Activated CD4-positive, alpha-beta T cell treated with anti-CD3 and anti-CD28 coated beads, Interleukin-2, amount 50 U/mL, for 4 hours (primary cell): ENCODE data around the gene KCNAB3.
"Not testable (repeated sequence)": the region's sequence is repeated elsewhere in the genome, so short reads cannot be mapped to it uniquely, and the experiment has no call there.

Experiments
- DNase-seq, 2 experiments: peaks; one replicate each; pipeline ENCODE4 v3.0.0-alpha.2; 2020

The KCNAB3 gene

DNA sequence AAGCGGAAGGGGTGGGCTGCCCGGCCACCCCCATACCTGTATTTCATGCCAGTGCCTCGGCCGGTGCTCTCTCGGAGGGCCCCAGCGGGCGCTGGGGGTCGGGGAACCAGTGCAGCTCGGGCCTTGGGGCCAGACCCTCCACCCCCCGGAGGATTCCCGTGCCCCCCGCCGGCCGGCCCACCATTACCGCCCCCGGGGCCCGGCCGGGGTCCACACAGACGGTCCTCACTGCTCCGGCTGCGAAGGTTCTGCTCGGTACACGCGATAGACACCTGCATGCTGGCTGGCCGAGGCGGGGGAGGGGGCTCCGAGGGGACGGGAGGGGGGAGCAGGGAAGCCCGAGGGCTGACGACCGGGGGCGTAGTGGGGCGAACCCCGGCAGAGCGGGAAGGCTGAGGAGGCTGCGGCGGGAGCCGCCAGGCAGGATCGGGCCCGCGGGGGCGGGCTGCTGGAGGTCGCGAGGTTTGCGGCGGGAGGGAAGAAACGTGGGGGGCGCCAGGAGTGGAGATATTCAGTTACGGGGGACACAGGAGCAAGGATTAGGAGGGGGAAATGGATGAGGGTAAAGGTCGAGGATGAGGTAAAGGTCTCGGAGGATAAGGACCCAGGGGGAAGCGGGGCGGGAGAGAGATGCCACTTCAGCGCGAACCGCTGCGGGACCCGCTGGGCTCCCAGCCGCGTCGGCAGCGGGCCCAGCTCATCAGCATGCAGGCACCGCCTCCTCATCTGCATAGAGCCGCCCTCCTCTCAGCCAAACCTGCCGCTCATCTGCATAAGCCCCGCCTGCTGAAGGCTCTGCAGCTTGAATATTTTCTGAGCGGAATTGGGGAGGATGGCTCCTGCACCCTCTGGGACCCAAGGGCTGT, at the start of gene KCNAB3:
Gene KCNAB3 (minus strand): TSS at position 699 of the 866 bp plus-strand sequence. CDS start 421 bp downstream, at position 278.
- DNase-seq = peak; percentile 47 to 48

GRCh38 chr17:7977805-7978204, 48.1 kb upstream of the KCNAB3 start:
- no peak for DNase-seq

- no peak for DNase-seq
These were observed 47.4 kb upstream of the KCNAB3 start for GRCh38 chr17:7977039-7977438.

DNA sequence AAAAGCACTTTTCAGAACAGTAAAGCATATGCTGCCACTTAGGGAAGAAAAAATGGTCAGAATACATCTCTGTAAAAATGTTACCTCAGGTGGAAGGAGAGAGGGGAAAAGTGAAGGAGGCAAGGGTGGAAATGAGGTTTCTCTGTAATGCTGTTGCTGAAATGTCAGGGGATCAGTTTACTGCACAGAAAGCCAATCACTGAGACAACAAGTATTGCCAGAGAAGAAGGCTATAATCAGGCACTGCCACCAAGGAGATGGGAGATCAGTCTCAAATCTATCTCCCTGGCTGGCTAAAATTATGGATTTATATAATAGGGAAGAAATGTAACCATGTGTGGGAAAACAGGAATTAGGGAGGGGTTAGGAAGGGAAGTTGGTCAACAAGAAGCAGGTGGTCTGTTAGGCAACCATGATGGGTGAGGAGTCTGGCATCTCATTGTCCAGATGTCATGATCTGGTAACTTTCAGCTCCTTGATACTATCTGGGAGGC, 45.0 kb upstream of the KCNAB3 start:
- no peak for DNase-seq

- no peak for DNase-seq
These were observed 42.6 kb upstream of the KCNAB3 start for GRCh38 chr17:7972131-7972785.

- DNase-seq = no peak
These were observed 42.0 kb upstream of the KCNAB3 start for GRCh38 chr17:7971651-7972050.

GRCh38 chr17:7969433-7969832, 39.8 kb upstream of the KCNAB3 start:
- DNase-seq = no peak

DNA sequence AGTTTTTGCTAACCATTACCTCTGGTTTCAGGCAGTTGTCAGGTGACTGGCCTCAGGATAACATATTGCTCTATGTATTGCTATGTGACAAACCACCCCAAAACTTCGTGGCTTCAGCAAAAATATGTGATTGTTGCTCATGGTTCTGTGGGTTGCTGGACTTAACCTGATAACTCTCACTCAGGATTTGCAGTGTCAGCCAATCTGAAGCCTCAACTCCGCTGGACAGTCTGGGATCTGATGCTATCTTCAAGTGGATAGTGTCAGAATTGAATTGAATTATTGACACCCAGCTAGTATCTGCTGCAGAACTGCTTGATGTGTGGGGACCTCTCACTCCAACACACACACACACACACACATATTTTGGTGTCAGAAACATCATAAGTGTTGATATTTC, 38.1 kb upstream of the KCNAB3 start:
- DNase-seq = no peak

DNA sequence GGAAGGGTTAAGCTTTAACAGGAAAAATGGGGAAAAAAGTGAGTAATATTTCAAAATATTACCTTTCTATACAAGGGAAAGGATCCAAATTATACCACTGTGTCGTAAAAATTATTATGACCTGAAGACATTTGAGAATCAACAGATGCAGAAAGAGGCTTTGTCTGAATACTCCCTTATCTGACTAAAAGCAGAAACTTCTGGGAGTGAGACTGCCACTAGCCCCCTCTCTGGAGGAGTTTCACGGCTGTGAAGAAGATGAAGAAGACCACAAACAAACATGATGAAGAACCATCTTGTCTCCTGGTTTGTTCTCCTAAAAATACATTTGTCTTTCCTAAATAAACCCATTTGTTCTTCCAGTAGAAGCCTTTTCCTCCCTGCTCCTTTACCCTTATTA, 31.8 kb upstream of the KCNAB3 start:
- DNase-seq = no peak

- DNase-seq = no peak
These were observed 30.0 kb upstream of the KCNAB3 start for GRCh38 chr17:7959503-7960253.

GRCh38 chr17:7956228-7956965, 26.7 kb upstream of the KCNAB3 start:
- DNase-seq = no peak

DNA sequence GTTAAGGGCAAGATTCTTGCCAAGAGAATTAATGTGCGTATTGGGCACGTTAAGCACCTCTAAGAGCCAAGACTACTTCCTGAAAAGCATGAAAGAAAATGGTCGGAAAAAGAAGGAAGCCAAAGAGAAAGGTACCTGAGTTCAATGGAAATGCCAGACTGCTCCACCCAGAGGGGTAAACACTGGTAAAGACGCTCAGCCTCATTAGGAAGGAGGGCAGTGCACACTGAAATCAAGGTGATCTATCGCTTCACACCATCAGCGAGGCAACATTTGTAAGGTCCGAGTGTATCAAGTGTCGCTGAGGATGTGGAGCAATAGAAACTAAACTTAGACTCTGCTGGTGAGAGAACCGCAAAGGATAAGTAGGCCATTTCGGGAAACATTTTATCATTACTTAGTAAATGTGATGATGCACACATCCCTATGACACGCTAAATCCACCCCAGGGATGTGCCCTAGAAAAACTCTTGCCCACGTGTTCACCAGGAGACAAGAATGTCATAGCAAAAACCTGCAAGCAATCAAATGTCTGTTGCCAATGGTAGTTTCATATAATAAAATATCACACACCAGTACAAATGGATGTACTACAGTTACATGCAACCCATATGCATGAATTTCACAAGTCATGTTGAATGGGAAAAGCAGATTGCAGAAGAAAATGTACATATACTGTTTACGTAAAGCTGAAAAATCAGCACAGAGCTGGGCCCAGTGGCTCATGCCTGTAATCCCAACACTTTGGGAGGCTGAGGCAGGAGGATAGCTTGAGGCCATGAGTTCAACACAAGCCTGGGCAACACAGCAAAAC, 26.0 kb upstream of the KCNAB3 start:
- no peak for DNase-seq

DNA sequence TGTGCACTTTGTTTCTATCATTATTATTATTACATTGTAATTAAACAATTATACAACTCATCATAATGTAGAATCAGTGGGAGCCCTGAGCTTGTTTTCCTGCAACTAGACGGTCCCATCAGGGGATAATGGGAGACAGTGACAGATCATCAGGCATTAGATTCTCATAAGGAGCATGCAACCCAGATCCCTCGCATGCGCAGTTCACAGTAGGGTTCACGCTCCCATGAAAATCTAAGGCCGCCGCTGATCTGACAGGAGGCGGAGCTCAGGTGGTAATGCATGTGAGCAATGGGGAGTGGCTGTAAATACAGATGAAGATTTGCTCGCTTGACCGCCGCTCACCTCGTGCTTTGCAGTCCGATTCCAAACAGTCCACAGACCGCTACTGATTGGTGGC, 23.6 kb upstream of the KCNAB3 start:
- not testable (repeated sequence) for DNase-seq

DNA sequence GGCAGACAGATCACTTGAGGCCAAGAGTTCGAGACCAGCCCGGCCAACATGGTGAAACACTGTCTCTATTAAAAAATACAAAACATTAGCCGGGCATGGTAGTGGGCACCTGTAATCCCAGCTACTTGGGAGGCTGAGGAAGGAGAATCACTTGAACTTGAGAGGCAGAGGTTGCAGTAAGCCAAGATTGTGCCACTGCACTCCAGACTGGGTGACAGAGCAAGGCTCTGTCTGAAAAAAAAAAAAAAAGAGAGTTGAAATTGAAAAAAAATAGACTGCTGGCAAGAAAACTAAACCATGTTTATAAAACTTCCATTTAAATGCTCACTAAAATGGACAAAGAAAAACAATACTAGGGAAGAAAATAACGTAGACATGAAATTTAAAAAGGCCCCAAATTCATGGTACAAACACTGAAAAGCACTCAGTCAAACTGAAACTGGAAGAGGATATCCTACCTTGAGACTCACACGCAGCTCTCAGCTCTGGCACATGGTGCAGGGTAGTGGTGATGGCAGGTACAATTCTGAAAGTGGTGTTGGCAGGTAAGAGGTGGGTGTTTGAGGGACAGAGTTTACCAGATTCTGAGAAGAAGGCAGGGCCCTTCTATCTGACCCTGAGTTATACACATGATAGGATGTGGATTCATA, 21.6 kb upstream of the KCNAB3 start:
- DNase-seq = peak in 1 of 2 experiments; percentile 6

DNA sequence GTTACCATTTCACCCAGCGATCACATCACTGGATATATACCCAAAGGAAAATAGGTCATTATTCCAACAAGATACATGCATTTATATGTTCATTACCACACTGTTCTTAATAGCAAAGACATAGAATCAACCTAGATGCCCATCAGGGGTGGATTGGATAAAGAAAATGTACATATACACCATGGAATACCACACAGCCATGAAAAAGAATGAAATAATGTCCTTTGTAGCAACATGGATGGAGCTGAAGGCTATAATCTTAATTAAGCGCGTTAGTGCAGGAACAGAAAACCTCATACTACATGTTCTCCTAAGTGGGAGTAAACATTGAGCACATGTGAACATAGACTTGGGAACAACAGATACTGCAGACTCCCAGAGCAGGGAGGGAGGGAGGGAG, 20.9 kb upstream of the KCNAB3 start:
- no peak for DNase-seq

- no peak for DNase-seq
These were observed 18.0 kb upstream of the KCNAB3 start for GRCh38 chr17:7947651-7948050.

GRCh38 chr17:7946441-7946840, 16.8 kb upstream of the KCNAB3 start:
- DNase-seq = no peak

DNA sequence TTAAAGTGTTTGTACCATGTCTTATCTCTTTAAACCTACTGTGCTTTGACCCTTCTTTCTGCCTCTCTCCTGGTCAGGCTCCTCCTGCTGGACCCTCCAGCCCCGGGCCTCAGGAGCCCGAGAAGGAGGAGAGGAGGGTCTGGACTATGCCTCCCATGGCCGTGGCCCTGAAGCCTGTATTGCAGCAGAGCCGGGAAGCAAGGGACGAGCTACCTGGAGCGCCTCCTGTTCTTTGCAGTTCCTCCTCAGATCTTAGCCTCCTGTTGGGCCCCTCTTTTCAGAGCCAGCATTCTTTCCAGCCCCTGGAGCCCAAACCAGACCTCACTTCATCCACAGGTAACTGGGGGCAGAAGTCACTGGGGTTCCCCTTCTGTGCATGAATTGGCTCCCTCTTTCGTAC, 16.0 kb upstream of the KCNAB3 start:
- DNase-seq = no peak

DNA sequence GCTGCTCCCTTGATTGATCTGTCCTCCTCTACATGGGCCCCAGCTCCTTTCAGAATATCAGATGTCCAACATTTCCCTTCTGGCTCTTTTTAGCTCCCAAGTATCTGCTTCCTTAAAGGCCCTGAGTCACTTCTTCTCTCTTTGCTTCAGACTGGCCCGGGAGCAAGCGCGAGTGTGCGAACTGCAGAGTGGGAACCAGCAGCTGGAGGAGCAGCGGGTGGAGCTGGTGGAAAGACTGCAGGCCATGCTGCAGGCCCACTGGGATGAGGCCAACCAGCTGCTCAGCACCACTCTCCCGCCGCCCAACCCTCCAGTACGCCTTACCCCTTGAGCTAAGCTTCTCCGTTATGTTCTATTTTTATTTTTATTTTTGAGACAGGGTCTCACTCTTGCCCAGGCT, 14.7 kb upstream of the KCNAB3 start:
- no peak for DNase-seq

DNA sequence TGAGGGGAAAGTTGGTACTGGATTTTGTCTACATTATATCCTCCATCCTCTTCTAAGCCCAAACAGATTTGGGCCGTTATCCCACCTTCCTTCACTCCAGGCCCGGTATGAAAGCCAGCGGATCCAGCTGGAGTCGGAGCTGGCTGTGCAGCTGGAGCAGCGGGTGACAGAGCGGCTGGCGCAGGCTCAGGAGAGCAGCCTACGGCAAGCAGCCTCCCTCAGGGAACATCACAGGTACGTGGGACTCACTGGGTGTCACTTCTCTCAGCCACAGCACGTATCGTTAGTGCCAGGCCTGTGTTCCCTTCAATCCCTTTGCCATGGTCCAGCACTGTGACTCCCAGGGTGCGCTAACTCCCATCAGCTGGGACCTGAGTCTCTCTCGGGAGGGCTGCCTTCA, 13.6 kb upstream of the KCNAB3 start:
- DNase-seq = no peak

GRCh38 chr17:7940743-7941142, 11.1 kb upstream of the KCNAB3 start:
- no peak for DNase-seq
